OCI-LY3 (cell line): Measurements from ENCODE around the gene KIAA1671.

Experiments used
- H2AFZ ChIP-seq: fragments of 200-600, 300-600 bp; shearing (Covaris generic); 2 replicates; pipeline ENCODE4 v1.6.0; 2014; ENCODE audit warnings: antibody characterized with exemption, low read depth, low read length
- H3K27ac ChIP-seq: fragments of 200-600, 300-600 bp; sonication (generic); 2 replicates; pipeline ENCODE4 v1.5.1; 2014; ENCODE audit warnings: mild to moderate bottlenecking, low read length, moderate library complexity, mixed read lengths
- H3K27me3 ChIP-seq: fragments of 200-600, 300-600 bp; sonication (generic); 2 replicates; pipeline ENCODE4 v1.6.1; 2014; ENCODE audit warnings: low read depth, low read length, mixed read lengths
- H3K36me3 ChIP-seq: fragments of 200-600, 300-600 bp; sonication (generic); replicated peaks from 2 replicates; pipeline ENCODE3; 2014; ENCODE audit warnings: low read depth, low read length, mixed read lengths
- H3K4me1 ChIP-seq: fragments of 300-600, 200-600 bp; sonication (generic); 2 replicates; pipeline ENCODE4 v1.6.1; 2014; ENCODE audit warnings: low read length, mixed read lengths
- H3K4me2 ChIP-seq: fragments of 200-600, 300-600 bp; sonication (generic); 2 replicates; pipeline ENCODE4 v1.6.1; 2014; ENCODE audit warnings: low read length, mixed read lengths
- H3K4me3 ChIP-seq: fragments of 300-600, 200-600 bp; sonication (generic); 2 replicates; pipeline ENCODE4 v1.5.1; 2014; ENCODE audit warnings: antibody characterized with exemption, mild to moderate bottlenecking, low read length, moderate library complexity
- H3K79me2 ChIP-seq: fragments of 300-600, 200-600 bp; shearing (Covaris generic); 2 replicates; pipeline ENCODE4 v1.6.1; 2014; ENCODE audit warnings: mild to moderate bottlenecking, low read length, mixed read lengths
- H3K9ac ChIP-seq: fragments of 300-600, 200-600 bp; shearing (Covaris generic); 2 replicates; pipeline ENCODE4 v1.6.0; 2014; ENCODE audit warnings: mild to moderate bottlenecking, low read length, moderate library complexity
- H3K9me3 ChIP-seq: fragments of 200-600, 300-600 bp; shearing (Covaris generic); 2 replicates; pipeline ENCODE4 v1.6.1; 2014; ENCODE audit warnings: low read length, mixed read lengths; ENCODE audit not compliant: insufficient read depth
- H4K20me1 ChIP-seq: fragments of 200-600, 300-600 bp; sonication (generic); 2 replicates; pipeline ENCODE4 v1.6.1; 2016; ENCODE audit warnings: low read length, mixed read lengths; ENCODE audit not compliant: insufficient read depth
- CTCF ChIP-seq: fragments of 200-600, 300-600 bp; sonication (generic); IDR thresholded peaks from 2 replicates; pipeline ENCODE4 v1.5.1; 2014; ENCODE audit warnings: antibody characterized with exemption, low read length, low read depth
- EZH2phosphoT487 ChIP-seq: fragments of 200-600 bp; shearing (Covaris generic); IDR thresholded peaks from 2 replicates; pipeline ENCODE4 v1.6.1; 2018; ENCODE audit warnings: antibody characterized with exemption, mixed run types, low read depth

The KIAA1671 gene

GRCh38 chr22:25095869-25096268 lies 143.4 kb downstream of the KIAA1671 start:
- Histone ChIP-seq H4K20me1 (no peaks in the 10 kb centered on the region), H3K4me2 (no peak overlapping the region), H3K4me1 (no peaks in the 10 kb centered on the region), H3K36me3 (no peaks in the 10 kb centered on the region), H3K4me3 (no peak overlapping the region), H3K27ac (no peak overlapping the region), H3K9ac (no peak overlapping the region), H3K9me3 (no peaks in the 10 kb centered on the region), H2AFZ (no peak overlapping the region), H3K27me3 (peaks cover 20% of the 10 kb centered on the region), H3K79me2 (no peaks in the 10 kb centered on the region)
- no peak for TF ChIP-seq EZH2phosphoT487
- no peak for TF ChIP-seq CTCF

- H3K9me3 ChIP-seq = no peaks in the 10 kb centered on the region
- no peak overlapping the region for H3K9ac ChIP-seq
- no peak overlapping the region for H3K4me2 ChIP-seq
- H4K20me1 ChIP-seq = no peaks in the 10 kb centered on the region
- peaks cover 20% of the 10 kb centered on the region for H3K27me3 ChIP-seq
- H3K36me3 ChIP-seq = no peaks in the 10 kb centered on the region
- no peaks in the 10 kb centered on the region for H3K4me1 ChIP-seq
- TF ChIP-seq EZH2phosphoT487 (no peak), CTCF (no peak)
- H3K27ac ChIP-seq = no peak overlapping the region
- no peak overlapping the region for H2AFZ ChIP-seq
- no peaks in the 10 kb centered on the region for H3K79me2 ChIP-seq
- no peak overlapping the region for H3K4me3 ChIP-seq
Observed at GRCh38 chr22:25096638-25097405, 144.3 kb downstream of the KIAA1671 start.

GRCh38 chr22:25098445-25099081 lies 146.0 kb downstream of the KIAA1671 start:
- Histone ChIP-seq H3K9ac (no peak overlapping the region), H3K4me1 (no peaks in the 10 kb centered on the region), H4K20me1 (no peaks in the 10 kb centered on the region), H2AFZ (no peak overlapping the region), H3K4me2 (no peak overlapping the region), H3K27ac (no peak overlapping the region), H3K27me3 (peaks cover 7% of the 10 kb centered on the region), H3K9me3 (no peaks in the 10 kb centered on the region), H3K36me3 (no peaks in the 10 kb centered on the region), H3K79me2 (no peaks in the 10 kb centered on the region), H3K4me3 (no peak overlapping the region)
- TF ChIP-seq EZH2phosphoT487 = no peak

- Histone ChIP-seq H3K27ac (no peak overlapping the region), H3K36me3 (no peaks in the 10 kb centered on the region), H4K20me1 (no peaks in the 10 kb centered on the region), H3K4me1 (no peaks in the 10 kb centered on the region), H3K4me2 (no peak overlapping the region), H3K9me3 (no peaks in the 10 kb centered on the region), H3K27me3 (peaks cover 7% of the 10 kb centered on the region), H3K79me2 (no peaks in the 10 kb centered on the region), H2AFZ (no peak overlapping the region), H3K9ac (no peak overlapping the region), H3K4me3 (no peak overlapping the region)
- no peak for TF ChIP-seq CTCF
Observed at GRCh38 chr22:25099202-25099601, 146.7 kb downstream of the KIAA1671 start.
